ENCODE data around the gene RBPJL.

Gene RBPJL

GRCh38 chr20:45330476-45330875, 23.8 kb downstream of the RBPJL start:
- no peak for TF ChIP-seq CTCF (IDR thresholded peaks at IDR 0.05; ENCODE audit: insufficient read depth, low read depth, low read length, missing control alignments)
- DNase-seq (ENCODE audit: low read depth), result no peak

DNA sequence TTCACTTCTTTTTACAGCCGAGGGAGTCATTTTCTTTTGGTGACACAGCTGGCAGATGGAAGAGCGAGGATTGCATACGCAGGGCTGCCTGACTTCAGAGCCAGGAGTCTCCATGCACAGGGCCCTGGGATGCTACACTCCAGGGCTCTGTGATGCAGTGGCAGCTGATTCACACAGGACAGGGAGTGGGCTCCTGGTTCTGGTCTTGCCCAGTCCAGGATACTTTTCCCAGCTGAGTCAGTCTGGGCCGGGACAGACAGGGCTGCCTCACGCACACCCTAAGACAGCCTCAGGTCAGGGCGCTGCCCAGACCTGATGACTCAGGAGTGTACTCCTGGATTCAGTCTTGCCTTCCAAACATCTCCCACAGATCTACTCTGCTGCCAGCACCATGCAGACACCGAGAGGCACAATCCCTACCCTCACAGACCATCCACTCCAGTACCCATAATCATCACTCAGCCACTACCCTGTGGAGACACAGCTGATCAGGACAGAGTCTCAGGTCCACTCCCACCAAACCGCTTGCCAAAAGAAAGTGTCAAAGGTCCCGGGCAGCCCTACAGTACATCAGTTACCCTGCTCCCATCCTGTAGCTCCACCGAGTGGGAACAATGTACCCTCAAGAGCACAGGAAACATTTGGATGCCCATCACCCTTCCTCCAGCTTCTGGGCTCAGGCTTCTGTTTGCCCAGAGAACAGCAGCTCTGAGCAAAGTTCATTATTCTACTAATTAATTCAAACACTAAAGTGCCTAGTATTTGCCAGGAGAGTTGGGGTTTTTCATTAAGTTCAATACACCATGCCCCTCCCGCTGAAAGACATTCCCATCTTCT, 30.1 kb downstream of the RBPJL start:
- H3K4me3 ChIP-seq (ENCODE audit: low read depth, low read length), result no peak overlapping the region
- no peak for TF ChIP-seq CTCF (IDR thresholded peaks at IDR 0.05; ENCODE audit: insufficient read depth, low read depth, low read length, missing control alignments)
- no peak for DNase-seq (ENCODE audit: low read depth)

More at GRCh38 chr20:45330476-45330875, 23.8 kb downstream of the RBPJL start:
- H3K4me3 ChIP-seq (ENCODE audit: low read depth, low read length), result no peak overlapping the region

- TF ChIP-seq CTCF (IDR thresholded peaks at IDR 0.05; ENCODE audit: insufficient read depth, low read depth, low read length, missing control alignments), result no peak
- no peak for DNase-seq (ENCODE audit: low read depth)
- H3K4me3 ChIP-seq (ENCODE audit: low read depth, low read length), result no peak overlapping the region
Observed at GRCh38 chr20:45337367-45338120, 30.9 kb downstream of the RBPJL start.

DNA sequence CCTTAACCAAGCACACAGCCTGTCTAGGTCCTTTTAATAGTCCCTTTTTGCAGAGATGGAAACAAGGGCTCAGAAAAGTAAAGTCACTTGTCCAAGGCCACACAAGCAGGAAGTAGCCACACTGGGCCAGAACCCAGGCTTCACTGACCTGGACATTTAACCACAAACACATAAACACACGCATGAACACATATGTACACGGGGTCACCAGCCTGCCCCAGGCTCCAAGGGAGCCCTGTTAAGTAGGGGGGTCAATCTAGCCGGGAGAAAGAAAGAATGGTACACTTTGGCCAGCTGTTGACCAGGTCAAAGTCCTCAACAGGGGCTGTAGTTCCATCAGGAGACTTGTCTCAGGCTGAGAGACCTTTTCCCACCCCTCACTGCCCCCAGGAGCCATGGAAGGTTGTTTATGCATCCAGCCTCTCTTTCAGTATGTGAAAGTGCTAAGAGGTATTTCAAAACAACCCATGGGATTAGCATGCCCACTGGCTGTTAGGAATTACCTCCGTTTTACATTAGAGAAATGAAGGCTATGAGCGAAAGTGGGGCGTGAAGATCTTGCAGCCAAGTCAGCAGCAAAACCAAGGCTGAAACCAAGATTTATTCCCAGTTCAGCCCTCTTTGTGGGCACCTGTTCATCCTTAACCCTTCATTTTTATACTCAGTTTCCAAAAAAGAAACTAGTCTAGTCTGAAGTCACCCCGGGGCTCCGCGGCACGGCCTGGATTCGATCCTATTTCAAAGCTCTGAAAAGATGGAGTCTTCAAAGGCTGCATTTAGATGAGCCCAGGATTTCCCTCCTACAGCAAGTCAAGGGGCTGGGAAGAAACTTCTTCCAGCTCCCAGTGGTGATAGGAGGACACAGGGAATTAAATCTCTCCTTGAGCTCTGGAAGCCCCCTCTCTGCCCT, 31.7 kb downstream of the RBPJL start:
- no peak for TF ChIP-seq CTCF (IDR thresholded peaks at IDR 0.05; ENCODE audit: insufficient read depth, low read depth, low read length, missing control alignments)
- no peak overlapping the region for H3K4me3 ChIP-seq (ENCODE audit: low read depth, low read length)
- DNase-seq (ENCODE audit: low read depth), result no peak

GRCh38 chr20:45339084-45339483, 32.4 kb downstream of the RBPJL start:
- TF ChIP-seq CTCF (IDR thresholded peaks at IDR 0.05; ENCODE audit: insufficient read depth, low read depth, low read length, missing control alignments), result no peak
- DNase-seq (ENCODE audit: low read depth), result no peak
- H3K4me3 ChIP-seq (ENCODE audit: low read depth, low read length), result no peak overlapping the region

GRCh38 chr20:45339799-45340198, 33.2 kb downstream of the RBPJL start:
- no peak overlapping the region for H3K4me3 ChIP-seq (ENCODE audit: low read depth, low read length)
- DNase-seq (ENCODE audit: low read depth), result no peak
- TF ChIP-seq CTCF (IDR thresholded peaks at IDR 0.05; ENCODE audit: insufficient read depth, low read depth, low read length, missing control alignments), result no peak
